ENCODE measurements around the gene NPLOC4.

The NPLOC4 gene

GRCh38 chr17:81556175-81556691 is 80.7 kb downstream of the NPLOC4 start:
- Histone ChIP-seq H3K4me1 (ENCODE audit: control insufficient read depth, insufficient read depth, low read length) (peaks cover 4% of the 10 kb centered on the region), H3K27me3 (ENCODE audit: control insufficient read depth, insufficient read depth, low read length) (no peaks in the 10 kb centered on the region), H3K4me3 (ENCODE audit: low read depth, low read length) (no peak overlapping the region), H3K9ac (ENCODE audit: low read depth, low read length) (no peak overlapping the region), H3K9me3 (ENCODE audit: control insufficient read depth, insufficient read depth, low read length) (no peaks in the 10 kb centered on the region), H3K36me3 (ENCODE audit: control insufficient read depth, insufficient read depth, low read length) (peaks cover 24% of the 10 kb centered on the region)

GRCh38 chr17:81553616-81554181 is 83.2 kb downstream of the NPLOC4 start:
- Histone ChIP-seq H3K4me1 (ENCODE audit: control insufficient read depth, insufficient read depth, low read length) (peaks cover 4% of the 10 kb centered on the region), H3K9ac (ENCODE audit: low read depth, low read length) (peak overlapping the region; percentile 41), H3K9me3 (ENCODE audit: control insufficient read depth, insufficient read depth, low read length) (no peaks in the 10 kb centered on the region), H3K27me3 (ENCODE audit: control insufficient read depth, insufficient read depth, low read length) (no peaks in the 10 kb centered on the region), H3K4me3 (ENCODE audit: low read depth, low read length) (peak overlapping the region; percentile 90), H3K36me3 (ENCODE audit: control insufficient read depth, insufficient read depth, low read length) (peaks cover 28% of the 10 kb centered on the region)

- Histone ChIP-seq H3K27me3 (ENCODE audit: control insufficient read depth, insufficient read depth, low read length) (no peaks in the 10 kb centered on the region), H3K9ac (ENCODE audit: low read depth, low read length) (peak overlapping the region; percentile 76), H3K4me1 (ENCODE audit: control insufficient read depth, insufficient read depth, low read length) (peaks cover 4% of the 10 kb centered on the region), H3K9me3 (ENCODE audit: control insufficient read depth, insufficient read depth, low read length) (no peaks in the 10 kb centered on the region), H3K36me3 (ENCODE audit: control insufficient read depth, insufficient read depth, low read length) (peaks cover 23% of the 10 kb centered on the region), H3K4me3 (ENCODE audit: low read depth, low read length) (peak overlapping the region; percentile 90)
Measured at GRCh38 chr17:81553018-81553615, 83.8 kb downstream of the NPLOC4 start.

- Histone ChIP-seq H3K36me3 (ENCODE audit: control insufficient read depth, insufficient read depth, low read length) (peaks cover 23% of the 10 kb centered on the region), H3K4me1 (ENCODE audit: control insufficient read depth, insufficient read depth, low read length) (peaks cover 4% of the 10 kb centered on the region), H3K27me3 (ENCODE audit: control insufficient read depth, insufficient read depth, low read length) (no peaks in the 10 kb centered on the region), H3K4me3 (ENCODE audit: low read depth, low read length) (peak within 1 kb of the TSS; percentile 90), H3K9me3 (ENCODE audit: control insufficient read depth, insufficient read depth, low read length) (no peaks in the 10 kb centered on the region), H3K9ac (ENCODE audit: low read depth, low read length) (peak within 1 kb of the TSS; percentile 79)
Measured at GRCh38 chr17:81552244-81553017, 84.5 kb downstream of the NPLOC4 start, which contains the start of gene FAAP100. Gene FAAP100, minus strand, starts transcription at chr17:81552353. Its CDS starts 23 bp downstream, at chr17:81552330.

GRCh38 chr17:81551458-81552243 is 85.3 kb downstream of the NPLOC4 start:
- H3K9ac ChIP-seq (ENCODE audit: low read depth, low read length), result peak overlapping the region; percentile 79
- no peaks in the 10 kb centered on the region for H3K9me3 ChIP-seq (ENCODE audit: control insufficient read depth, insufficient read depth, low read length)
- peaks cover 4% of the 10 kb centered on the region for H3K4me1 ChIP-seq (ENCODE audit: control insufficient read depth, insufficient read depth, low read length)
- H3K36me3 ChIP-seq (ENCODE audit: control insufficient read depth, insufficient read depth, low read length), result peaks cover 30% of the 10 kb centered on the region
- peak overlapping the region; percentile 90 for H3K4me3 ChIP-seq (ENCODE audit: low read depth, low read length)
- H3K27me3 ChIP-seq (ENCODE audit: control insufficient read depth, insufficient read depth, low read length), result no peaks in the 10 kb centered on the region

- Histone ChIP-seq H3K9ac (ENCODE audit: low read depth, low read length) (no peak overlapping the region), H3K4me3 (ENCODE audit: low read depth, low read length) (peak overlapping the region; percentile 90), H3K36me3 (ENCODE audit: control insufficient read depth, insufficient read depth, low read length) (peaks cover 37% of the 10 kb centered on the region), H3K4me1 (ENCODE audit: control insufficient read depth, insufficient read depth, low read length) (peaks cover 4% of the 10 kb centered on the region), H3K9me3 (ENCODE audit: control insufficient read depth, insufficient read depth, low read length) (no peaks in the 10 kb centered on the region), H3K27me3 (ENCODE audit: control insufficient read depth, insufficient read depth, low read length) (no peaks in the 10 kb centered on the region)
Measured at GRCh38 chr17:81550830-81551457, 86.0 kb downstream of the NPLOC4 start.

- Histone ChIP-seq H3K9me3 (ENCODE audit: control insufficient read depth, insufficient read depth, low read length) (no peaks in the 10 kb centered on the region), H3K36me3 (ENCODE audit: control insufficient read depth, insufficient read depth, low read length) (peaks cover 44% of the 10 kb centered on the region), H3K4me3 (ENCODE audit: low read depth, low read length) (no peak overlapping the region), H3K27me3 (ENCODE audit: control insufficient read depth, insufficient read depth, low read length) (no peaks in the 10 kb centered on the region), H3K4me1 (ENCODE audit: control insufficient read depth, insufficient read depth, low read length) (peaks cover 4% of the 10 kb centered on the region), H3K9ac (ENCODE audit: low read depth, low read length) (no peak overlapping the region)
Measured at GRCh38 chr17:81550285-81550684, 86.6 kb downstream of the NPLOC4 start.

GRCh38 chr17:81549826-81550225 is 87.1 kb downstream of the NPLOC4 start:
- Histone ChIP-seq H3K4me1 (ENCODE audit: control insufficient read depth, insufficient read depth, low read length) (peaks cover 4% of the 10 kb centered on the region), H3K4me3 (ENCODE audit: low read depth, low read length) (no peak overlapping the region), H3K36me3 (ENCODE audit: control insufficient read depth, insufficient read depth, low read length) (peaks cover 48% of the 10 kb centered on the region), H3K9me3 (ENCODE audit: control insufficient read depth, insufficient read depth, low read length) (no peaks in the 10 kb centered on the region), H3K27me3 (ENCODE audit: control insufficient read depth, insufficient read depth, low read length) (no peaks in the 10 kb centered on the region), H3K9ac (ENCODE audit: low read depth, low read length) (no peak overlapping the region)

- Histone ChIP-seq H3K27me3 (ENCODE audit: control insufficient read depth, insufficient read depth, low read length) (no peaks in the 10 kb centered on the region), H3K9me3 (ENCODE audit: control insufficient read depth, insufficient read depth, low read length) (no peaks in the 10 kb centered on the region), H3K36me3 (ENCODE audit: control insufficient read depth, insufficient read depth, low read length) (peaks cover 55% of the 10 kb centered on the region), H3K9ac (ENCODE audit: low read depth, low read length) (no peak overlapping the region), H3K4me1 (ENCODE audit: control insufficient read depth, insufficient read depth, low read length) (peaks cover 4% of the 10 kb centered on the region), H3K4me3 (ENCODE audit: low read depth, low read length) (no peak overlapping the region)
Measured at GRCh38 chr17:81549031-81549557, 87.8 kb downstream of the NPLOC4 start.

- Histone ChIP-seq H3K4me1 (ENCODE audit: control insufficient read depth, insufficient read depth, low read length) (no peaks in the 10 kb centered on the region), H3K4me3 (ENCODE audit: low read depth, low read length) (no peak overlapping the region), H3K9me3 (ENCODE audit: control insufficient read depth, insufficient read depth, low read length) (no peaks in the 10 kb centered on the region), H3K36me3 (ENCODE audit: control insufficient read depth, insufficient read depth, low read length) (peaks cover 66% of the 10 kb centered on the region), H3K9ac (ENCODE audit: low read depth, low read length) (no peak overlapping the region), H3K27me3 (ENCODE audit: control insufficient read depth, insufficient read depth, low read length) (no peaks in the 10 kb centered on the region)
Measured at GRCh38 chr17:81547614-81547982, 89.3 kb downstream of the NPLOC4 start.

All from iPS-15b (cell line).